K562 (cell line): Measurements from ENCODE around the gene TAOK2.

Experiments used
- ARNT ChIP-seq, 2 experiments: fragments of 450-650 bp; IDR thresholded peaks; 2 replicates each; pipeline ENCODE4 v1.6.1; 2016; ENCODE audit warnings: mild to moderate bottlenecking in 1 of 2
- CTCF ChIP-seq, 3 experiments: IDR thresholded peaks in 2 of 3; conservative IDR thresholded peaks in 1 of 3; 2 replicates each; pipeline ENCODE4 v1.5.1; 2011 to 2012; ENCODE audit warnings: low read length in 3 of 3, mild to moderate bottlenecking in 3 of 3, control low read depth in 2 of 3, improper control_type of control experiment in 1 of 3, inconsistent platforms in 1 of 3, low read depth in 1 of 3, mixed read lengths in 1 of 3, moderate library complexity in 1 of 3; ENCODE audit not compliant: insufficient read depth in 2 of 3
- GABPA ChIP-seq: fragments of 200-800 bp; sonication (Bioruptor generic); conservative IDR thresholded peaks from 2 replicates; pipeline ENCODE4 v1.6.1; 2016; ENCODE audit warnings: low read depth, missing genetic modification characterization, missing compliant biosample characterization
- HDAC2 ChIP-seq: fragments of 450-650 bp; IDR thresholded peaks from 2 replicates; pipeline ENCODE4 v1.6.1; 2016; ENCODE audit warnings: mild to moderate bottlenecking
- MAFK ChIP-seq: IDR thresholded peaks from 2 replicates; pipeline ENCODE4 v1.6.1; 2011; ENCODE audit warnings: low read length, improper control_type of control experiment
- MNT ChIP-seq, 2 experiments: fragments of 450-650 bp; conservative IDR thresholded peaks; 2 replicates each; pipeline ENCODE4 v1.6.1; 2017; ENCODE audit warnings: mild to moderate bottlenecking in 2 of 2, moderate library complexity in 2 of 2
- SIN3A ChIP-seq, 2 experiments: fragments of 150-350 bp in 1 of 2; IDR thresholded peaks; 2 replicates each; pipeline ENCODE4 v1.6.1; 2011 to 2016; ENCODE audit warnings: borderline replicate concordance in 2 of 2, low read depth in 2 of 2, low read length in 2 of 2, mild to moderate bottlenecking in 2 of 2, moderate library complexity in 2 of 2; ENCODE audit not compliant: control insufficient read depth in 1 of 2
- ZNF274 ChIP-seq: IDR thresholded peaks from 2 replicates; pipeline ENCODE4 v1.6.1; 2011; ENCODE audit warnings: low read depth, mild to moderate bottlenecking, low read length, moderate library complexity, borderline replicate concordance
- ZNF311 ChIP-seq: fragments of 250-450 bp; sonication (Bioruptor Pico); IDR thresholded peaks from 2 replicates; pipeline ENCODE4 v1.4.0; 2020; ENCODE audit warnings: mild to moderate bottlenecking, moderate library complexity
- TF ChIP-seq, protein P1 (sequence below): sonication (generic); formaldehyde crosslinking; IDR thresholded peaks from 2 replicates; pipeline ENCODE4 v1.9.0; 2022; ENCODE audit warnings: mild to moderate bottlenecking, missing genetic modification reagents

DNA sequence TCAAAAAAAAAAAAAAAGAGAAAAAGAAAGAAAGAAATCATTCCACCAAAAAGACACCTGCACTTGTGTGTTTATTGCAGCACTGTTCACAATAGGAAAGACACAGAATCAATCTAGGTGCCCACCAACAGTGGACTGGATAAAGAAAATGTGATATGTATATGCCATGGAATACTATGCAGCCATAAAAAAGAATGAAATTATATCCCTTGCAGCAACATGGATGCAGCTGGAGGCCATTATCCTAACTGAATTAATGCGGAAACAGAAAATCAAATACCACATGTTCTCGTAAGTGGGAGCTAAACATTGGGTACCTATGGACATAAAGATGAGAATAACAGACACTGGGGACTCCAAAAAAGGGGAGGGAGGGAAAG, 43.6 kb downstream of the TAOK2 start:
- TF ChIP-seq MNT (conservative IDR thresholded peaks at IDR 0.05) (no peak), MAFK (no peak), ARNT (IDR thresholded peaks at IDR 0.05) (no peak), ZNF274 (no peak), GABPA (no peak), CTCF (IDR thresholded peaks at IDR 0.05 in 2 of 3, conservative IDR thresholded peaks at IDR 0.05 in 1 of 3; ENCODE audit: insufficient read depth in 2 of 3, low read depth in 1 of 3, low read length in 3 of 3) (no peak), ZNF311 (CRISPR knock-in tag) (no peak), SIN3A (IDR thresholded peaks at IDR 0.05; ENCODE audit: borderline replicate concordance in 2 of 2, control insufficient read depth in 1 of 2, low read depth in 2 of 2, low read length in 2 of 2) (no peak), HDAC2 (no peak)
- TF ChIP-seq, protein P1, sequence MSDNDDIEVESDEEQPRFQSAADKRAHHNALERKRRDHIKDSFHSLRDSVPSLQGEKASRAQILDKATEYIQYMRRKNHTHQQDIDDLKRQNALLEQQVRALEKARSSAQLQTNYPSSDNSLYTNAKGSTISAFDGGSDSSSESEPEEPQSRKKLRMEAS (CRISPR knock-in tag), result no peak
